ENCODE data around the gene TPRG1.

DNA sequence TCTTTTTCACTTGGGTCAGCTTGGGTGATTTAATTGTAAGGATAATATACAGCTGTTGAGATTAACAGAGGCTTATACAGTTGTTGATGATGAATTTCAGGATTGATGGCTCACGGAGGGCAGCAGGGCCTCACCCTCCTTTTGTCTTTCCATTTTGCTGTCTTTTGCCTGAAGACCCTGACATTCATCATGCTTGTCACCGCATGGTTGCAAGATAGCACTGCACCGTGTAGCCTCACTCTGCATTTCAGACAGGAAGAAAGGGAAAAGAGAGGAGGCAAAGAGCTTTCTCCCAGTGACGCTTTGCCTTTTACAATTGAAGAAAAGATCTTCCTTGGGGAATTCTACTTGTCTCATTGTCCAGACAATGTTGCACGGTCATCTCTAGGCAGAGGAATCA is 115.1 kb downstream of the TPRG1 start:
- TF ChIP-seq POLR2AphosphoS5 (IDR thresholded peaks at IDR 0.05; ENCODE audit: low read depth, low read length) (no peak), POLR2A (IDR thresholded peaks at IDR 0.05; ENCODE audit: low read depth, low read length) (no peak), SPI1 (IDR thresholded peaks at IDR 0.05; ENCODE audit: low read depth, low read length) (no peak), POU2F2 (IDR thresholded peaks at IDR 0.05; ENCODE audit: low read depth, low read length) (no peak), TAF1 (IDR thresholded peaks at IDR 0.05; ENCODE audit: low read depth, low read length) (no peak), PAX5 (IDR thresholded peaks at IDR 0.05; ENCODE audit: insufficient read depth, low read length, severe bottlenecking) (no peak)
